Measurements from ENCODE around the gene TM4SF20.
"Not testable (repeated sequence)": the region's sequence is repeated elsewhere in the genome, so short reads cannot be mapped to it uniquely, and the experiment has no call there.

Gene TM4SF20

DNA sequence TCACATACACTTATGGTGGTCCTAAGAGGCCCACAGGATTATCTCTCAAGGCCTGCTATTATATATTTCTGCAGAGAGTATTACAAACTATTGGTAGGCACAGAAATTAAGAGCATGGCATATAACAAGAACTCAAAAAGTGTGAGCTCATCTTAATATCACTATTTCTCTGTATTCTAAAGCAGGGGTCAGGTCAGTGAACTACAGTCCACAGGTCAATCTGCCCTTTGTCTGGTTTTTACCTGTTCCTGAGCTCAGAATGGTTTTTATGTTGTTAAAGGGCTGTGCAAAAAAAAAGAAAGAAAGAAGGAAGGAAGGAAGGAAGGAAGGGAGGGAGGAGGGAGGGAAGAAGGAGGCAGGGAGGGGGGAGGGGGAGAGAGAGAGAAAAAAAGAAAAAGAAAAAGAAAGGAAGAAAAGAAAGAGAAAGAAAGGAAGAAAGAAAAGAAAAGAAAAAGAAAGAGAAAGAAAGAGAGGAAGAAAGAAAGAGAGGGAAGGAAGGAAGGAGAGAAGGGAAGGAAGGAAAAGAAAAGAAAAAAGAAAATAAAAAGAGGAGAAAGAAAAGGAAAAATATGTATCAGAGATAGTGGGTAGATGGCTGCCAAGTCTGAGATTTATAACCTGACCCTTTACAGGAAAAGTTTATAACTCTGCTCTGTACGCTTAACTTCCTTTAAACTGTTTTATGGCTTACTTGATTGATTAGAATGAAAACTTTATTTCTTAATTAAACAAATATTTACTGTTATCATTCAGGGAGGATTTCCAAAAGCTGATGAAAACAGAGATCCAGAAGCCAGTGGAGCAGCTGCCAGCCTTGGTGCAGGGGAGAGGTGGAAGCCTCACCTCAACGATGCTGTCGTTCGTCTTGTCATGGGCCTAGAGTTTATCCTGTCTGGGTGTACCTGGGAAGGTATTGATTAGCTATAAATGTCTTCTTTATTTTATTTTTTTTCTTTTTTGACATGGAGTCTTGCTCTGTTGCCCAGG is 19.9 kb upstream of the TM4SF20 start:
- no peak for DNase-seq

DNA sequence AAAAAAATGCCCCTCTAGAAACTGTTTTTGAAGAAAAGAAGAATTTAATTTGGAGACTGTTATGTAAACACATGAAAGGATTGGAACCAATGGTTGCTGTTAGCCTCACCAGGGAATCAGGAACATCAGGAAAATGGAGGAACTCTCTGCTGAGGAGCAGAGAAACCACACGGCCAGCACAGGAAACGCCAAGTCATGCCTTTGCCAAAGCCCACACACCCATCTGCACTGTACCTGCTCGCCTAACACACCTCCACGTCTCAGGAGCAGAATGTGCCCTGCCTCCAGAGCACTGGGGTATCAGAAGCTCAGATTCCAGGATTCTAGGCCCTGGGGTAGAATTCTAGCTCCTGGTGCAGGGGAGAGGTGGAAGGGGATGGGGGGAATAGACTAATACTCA is 18.5 kb upstream of the TM4SF20 start:
- DNase-seq = no peak

DNA sequence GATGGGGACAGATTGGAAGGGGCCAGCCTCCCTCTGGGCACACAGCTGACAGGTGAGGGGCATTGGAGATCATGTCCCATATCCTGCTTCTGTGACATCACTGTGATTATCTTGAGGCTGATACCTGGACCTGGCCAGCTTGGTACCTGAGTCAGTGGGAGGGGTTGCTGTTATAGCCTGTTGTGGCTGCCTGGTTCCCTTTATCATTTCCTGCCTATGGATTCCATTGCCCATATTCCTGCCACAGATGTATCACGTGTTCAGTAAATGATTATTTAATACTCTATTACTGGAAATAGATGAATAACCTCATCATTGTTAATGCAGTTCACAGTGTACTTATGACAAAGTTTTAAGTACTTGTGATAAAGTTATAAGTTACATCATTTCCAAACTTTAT is 16.4 kb upstream of the TM4SF20 start:
- no peak for DNase-seq

DNA sequence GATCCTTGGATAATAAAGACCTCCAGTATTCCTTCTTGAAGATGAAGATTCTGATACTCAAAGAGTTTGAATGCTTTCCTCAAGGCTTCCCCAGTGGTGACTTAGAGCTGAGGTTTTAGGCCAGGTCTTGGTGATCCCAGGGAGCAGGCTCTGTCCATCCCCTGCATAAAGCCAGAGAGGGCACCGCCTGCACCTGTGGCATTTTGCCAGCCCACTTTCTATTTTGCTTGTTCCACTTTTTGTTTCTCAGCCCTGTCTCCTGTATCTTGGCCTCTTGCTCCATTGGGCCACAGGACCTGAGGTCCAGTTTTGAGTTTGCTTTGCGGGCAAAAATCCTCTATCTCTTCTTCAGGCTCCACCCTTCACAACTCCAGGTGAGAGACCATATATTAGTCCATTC is 15.3 kb upstream of the TM4SF20 start:
- no peak for DNase-seq

DNA sequence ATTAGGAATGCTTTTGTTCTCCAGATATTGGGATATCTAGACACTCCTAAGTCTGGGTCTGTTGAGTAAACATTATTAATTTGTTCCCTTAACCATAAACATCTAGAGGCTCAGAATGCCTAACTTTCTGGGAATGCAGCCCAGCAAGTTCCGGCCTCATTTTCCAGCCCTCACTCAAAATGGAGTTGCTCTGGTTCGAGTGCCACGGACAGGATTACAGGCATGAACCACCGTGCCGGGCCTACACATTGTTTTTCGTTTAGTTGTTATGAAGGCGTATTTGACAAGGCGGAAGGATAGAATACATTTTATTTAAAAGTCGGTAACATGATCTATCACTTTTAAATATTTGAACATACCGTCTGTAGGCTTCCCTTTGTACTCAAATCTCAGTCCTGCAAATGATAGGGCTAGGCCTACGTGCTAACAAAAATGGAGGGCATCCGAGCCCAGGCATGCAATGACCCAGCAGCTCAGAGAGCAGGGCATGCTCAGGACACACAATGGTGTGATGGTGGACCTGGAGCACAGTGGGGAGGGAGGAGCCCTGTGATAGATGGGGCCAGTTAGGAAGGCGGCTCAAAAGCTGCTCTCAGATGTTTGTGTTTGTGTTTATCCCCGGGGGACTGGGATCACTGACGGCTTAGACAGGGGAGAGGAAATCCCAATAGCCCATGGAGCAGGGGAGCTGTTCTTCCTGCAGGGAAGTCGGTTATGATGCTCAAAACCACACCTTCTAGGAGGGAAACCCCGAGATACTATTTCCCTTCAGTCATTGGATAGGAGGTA is 11.6 kb upstream of the TM4SF20 start:
- DNase-seq = no peak

DNA sequence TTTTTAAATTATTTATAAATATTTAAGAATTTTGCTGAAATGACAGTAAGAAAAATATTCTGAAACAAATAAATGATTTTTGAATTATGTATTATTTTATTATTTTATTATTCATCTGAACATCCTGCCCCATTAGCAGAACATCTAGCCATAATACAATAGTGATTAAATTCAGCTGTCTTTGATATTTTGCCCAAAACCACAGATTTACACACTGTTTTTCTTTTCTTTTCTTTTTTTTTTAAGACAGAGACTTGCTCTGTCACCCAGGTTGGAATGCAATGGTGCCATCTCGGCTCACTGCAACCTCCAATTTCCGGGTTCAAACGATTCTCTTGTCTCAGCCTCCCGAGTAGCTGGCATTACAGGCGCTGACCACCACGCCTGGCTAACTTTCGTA is 10.6 kb upstream of the TM4SF20 start:
- DNase-seq = no peak

DNA sequence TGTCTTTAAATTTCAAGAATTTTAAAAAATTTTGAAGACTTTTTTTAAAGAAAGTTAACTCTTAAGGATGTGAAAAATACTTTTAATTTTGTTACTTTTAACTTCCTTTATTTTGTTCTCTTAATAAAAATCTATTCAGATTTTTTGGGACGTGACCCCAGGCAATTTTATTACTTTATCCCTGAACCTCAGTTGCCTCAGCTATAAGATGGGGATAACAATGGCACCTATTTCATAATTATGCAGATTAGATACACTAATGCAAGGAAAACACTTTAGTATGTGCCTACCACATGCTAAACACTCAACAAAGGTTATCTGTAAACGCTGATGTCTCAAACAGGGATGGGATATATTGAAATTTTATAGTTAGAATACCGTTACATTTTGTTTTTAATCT is 10.1 kb upstream of the TM4SF20 start:
- DNase-seq = no peak

DNA sequence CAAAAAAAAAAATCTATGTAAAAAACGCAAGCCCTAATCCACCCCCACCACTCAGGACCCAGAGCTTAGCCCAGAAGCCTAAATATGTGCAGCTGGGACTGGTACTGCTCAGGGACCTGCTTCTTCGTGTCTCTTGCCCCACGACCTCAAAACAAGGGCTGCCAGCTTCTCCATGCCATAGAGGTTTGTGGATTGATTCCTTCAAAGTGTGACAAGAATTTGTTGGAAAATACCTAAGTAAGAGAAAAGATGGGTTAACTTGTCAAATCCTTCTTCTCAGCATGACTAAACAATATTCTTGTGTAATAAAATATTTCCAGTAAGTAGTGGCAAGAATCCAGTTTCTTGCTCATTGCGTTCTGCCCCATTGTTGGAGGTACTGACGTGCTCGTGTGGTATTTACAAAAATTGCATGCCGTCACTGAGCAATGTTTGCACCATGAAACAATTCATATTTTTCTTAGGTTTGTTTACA is 9.5 kb upstream of the TM4SF20 start:
- no peak for DNase-seq

DNA sequence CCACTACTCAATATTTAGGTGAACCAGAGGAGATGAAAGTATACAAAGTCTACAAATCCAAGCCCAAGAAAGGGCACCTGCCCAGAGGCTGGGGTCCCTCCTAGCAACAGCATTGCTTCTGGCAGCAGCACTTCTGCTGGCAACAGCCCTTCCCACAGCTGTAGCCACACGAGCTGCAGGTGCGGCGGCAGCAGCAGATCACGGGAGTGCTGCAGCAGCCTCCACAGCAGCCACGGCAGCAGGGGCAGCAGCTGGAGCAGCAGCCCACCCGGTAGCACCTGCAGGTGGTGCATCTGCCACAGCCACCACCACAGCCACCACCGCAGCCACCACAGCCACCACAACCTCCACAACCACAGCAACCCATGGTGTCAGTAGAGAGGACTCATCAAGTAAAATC is 8.5 kb upstream of the TM4SF20 start, which contains the start of gene SCYGR1:
TSS of gene SCYGR1 (minus strand) at position 367 of the 400 bp plus-strand sequence. CDS start at position 367, 0 bp downstream.
- DNase-seq = not testable (repeated sequence)

DNA sequence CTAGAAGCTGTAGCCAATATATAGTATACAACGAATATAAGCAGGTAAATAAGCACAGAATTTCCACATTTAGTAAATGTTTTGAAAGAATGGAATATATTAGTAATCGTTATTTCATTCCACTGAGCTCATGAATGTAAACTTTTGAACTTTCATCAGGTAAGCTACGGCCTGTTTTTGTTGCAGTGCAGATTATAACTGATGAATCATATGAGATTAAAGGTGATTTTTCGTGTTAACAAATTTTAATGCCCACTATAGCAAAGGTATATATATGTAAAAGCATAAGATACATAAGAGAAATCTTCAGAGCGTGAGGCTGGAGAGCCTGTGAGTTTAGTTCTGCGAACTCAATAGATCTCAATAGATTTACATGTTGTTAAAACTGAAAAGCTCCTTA is 7.5 kb upstream of the TM4SF20 start:
- no peak for DNase-seq

DNA sequence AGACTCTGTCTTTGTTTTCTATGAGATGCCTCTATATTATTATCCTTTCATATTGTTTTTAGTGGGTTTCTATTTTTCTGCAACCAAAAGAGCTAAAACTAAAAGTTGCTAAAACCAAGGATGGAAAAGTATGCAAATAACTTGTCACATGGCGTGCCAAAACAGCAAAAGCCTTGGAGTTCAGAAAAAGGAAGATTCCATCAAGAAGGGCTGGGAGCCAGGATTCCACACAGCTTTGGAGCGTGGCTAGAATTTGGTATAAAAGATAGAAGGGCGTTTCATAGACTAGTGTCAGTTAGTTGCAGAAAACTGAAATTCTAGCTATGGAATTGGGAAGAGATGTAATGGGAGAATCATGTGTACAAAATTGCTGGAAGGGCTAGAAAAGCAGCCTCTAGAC is 4.6 kb upstream of the TM4SF20 start:
- DNase-seq = no peak

DNA sequence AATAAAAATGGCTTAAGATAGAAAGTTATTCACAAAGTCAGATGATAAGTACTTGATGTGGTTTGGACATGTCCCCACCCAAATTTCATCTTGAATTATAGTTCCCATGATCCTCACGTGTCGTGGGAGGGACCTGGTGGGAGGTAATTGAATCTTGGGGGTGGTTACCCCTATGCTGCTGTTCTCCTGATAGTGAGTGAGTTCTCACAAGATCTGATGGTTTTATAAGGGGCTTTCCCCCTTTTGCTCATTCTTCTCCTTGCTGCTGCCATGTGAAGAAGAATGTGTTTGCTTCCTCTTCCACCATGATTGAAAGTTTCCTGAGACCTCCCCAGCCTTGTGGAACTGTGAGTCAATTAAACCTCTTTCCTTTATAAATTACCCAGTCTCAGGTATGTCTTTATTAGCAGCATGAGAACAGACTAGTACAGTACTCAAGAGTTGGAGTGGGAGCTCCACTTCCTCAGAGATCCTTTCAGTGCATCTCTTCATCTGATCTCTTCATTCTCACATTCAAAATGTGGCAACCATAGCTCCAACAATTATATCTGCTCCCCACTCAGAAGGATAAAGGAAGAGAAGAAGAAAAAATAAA is 3.2 kb upstream of the TM4SF20 start:
- DNase-seq = not testable (repeated sequence)

DNA sequence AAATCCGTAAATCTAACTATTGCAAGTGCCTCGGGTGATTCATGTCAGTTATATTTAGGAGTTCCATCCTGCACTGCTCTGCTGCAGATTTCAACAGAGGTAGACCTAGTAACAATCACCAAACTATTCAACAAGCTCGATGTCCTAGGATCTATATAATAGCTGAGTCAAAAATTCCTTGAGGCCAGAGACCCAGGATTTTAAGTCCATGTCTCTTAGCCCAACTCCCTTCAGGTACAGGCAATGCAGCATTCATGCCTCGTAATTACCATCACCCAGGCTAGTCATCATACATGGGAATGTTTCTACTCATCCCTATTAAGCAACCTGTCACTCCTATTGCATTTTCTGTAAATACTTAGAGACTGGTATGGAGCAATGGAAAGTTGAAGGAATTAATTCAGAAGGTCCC is 729 bp downstream of the TM4SF20 start:
- DNase-seq = no peak

DNA sequence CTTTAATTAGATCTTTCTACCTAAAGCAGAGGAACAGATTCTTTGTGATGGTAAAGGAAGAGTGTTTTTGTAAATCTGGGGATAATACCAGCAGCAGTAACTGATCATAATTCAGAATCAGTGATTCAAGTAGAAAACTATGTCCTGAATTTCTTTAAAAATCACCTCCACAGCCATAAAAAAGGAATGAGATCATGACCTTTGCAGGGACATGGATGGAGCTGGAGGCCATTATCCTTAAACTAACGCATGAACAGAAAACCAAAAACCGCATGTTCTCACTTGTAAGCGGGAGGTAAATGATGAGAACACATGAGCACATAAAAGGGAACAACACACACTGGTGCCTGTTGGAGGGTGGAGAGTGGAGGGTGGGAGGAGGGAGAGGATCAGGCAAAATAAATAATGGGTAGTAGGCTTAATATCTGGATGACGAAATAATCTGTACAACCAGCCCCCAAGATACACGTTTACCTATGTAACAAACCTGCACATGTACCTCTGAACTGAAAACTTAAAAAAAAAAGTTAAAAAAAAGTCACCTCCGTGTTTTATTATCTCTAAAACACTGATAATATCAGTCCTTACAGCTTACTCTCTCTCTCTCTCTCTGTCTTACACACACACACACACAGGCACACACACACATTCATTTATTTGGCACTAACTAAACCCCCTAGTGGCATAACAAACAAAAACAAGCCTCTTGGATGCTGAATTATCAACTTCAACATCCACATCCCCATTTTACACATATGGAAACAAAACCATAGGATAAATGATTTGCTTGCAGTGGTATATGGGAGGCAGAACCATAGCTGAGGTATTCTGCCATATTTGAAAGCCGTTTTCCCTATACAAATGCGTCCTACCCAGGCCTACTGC is 1.4 kb downstream of the TM4SF20 start:
- no peak for DNase-seq

DNA sequence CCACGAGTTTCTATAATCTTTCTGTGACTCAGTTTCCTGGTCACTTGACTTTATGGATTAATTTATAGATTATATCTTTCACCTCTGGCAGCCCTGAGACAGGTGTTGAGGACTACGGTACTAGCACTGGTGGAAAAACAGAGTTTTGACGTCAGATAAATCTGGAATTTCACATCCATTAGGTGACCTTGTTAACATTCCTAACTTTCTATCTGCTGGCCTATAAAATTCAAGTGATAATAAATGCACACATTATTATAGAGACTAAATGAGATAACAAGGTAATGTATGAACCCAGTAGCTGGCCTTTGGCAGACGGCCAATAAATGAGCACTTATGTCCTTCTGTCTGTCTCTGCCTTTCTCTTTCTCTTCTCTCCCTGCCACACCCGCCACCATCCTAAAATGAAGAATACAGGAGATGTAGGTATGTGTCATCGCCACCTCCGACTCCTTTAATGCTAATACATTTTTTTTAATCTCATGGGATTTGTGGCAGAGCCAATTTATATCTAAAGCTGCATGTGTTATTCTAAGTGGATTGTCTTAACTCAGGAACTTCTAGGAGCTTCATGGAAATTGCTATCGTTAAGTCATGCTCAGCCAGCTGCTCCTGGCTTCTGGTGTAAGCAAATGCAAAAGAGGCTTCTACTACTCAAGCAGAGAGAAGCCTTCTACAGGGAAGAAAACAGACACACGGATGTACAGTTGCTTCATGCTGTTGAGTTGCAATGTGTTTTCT is 2.3 kb downstream of the TM4SF20 start:
- DNase-seq = peak in 1 of 2 donors; percentile 49

DNA sequence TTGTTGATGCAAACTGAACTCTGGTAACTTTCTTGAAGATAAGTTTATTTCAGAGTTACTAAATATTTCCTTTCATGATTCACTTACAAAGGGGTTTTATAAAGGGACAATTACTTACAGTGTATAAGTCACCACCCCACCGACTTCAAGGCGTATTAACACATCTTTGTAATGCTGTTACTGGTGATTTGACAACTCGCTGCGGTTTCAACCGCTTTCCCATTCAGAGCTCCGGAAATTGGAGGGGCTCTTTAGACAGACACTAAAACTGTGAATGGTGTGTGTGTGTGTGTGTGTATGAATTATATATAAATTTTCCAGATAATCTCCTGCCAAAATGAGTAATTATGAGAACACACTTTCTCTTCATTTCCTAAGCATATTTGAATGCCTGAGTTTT is 4.9 kb downstream of the TM4SF20 start:
- DNase-seq = no peak

DNA sequence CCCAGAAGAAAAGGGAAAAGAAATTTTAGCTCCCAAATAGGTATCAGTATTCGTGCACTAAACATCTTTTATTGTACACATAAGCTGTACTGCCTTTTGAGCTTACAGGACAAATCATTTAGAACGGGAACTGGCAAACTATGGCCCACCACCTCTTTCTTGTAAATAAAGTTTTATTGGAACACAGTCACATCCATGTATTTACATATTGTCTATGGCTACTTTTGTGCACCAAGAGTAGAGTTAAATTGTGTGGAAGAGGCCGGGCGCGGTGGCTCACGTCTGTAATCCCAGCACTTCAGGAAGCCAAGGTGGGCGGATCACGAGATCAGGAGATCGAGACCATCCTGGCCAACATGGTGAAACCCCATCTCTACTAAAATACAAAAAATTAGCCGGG is 5.7 kb downstream of the TM4SF20 start:
- no peak for DNase-seq

DNA sequence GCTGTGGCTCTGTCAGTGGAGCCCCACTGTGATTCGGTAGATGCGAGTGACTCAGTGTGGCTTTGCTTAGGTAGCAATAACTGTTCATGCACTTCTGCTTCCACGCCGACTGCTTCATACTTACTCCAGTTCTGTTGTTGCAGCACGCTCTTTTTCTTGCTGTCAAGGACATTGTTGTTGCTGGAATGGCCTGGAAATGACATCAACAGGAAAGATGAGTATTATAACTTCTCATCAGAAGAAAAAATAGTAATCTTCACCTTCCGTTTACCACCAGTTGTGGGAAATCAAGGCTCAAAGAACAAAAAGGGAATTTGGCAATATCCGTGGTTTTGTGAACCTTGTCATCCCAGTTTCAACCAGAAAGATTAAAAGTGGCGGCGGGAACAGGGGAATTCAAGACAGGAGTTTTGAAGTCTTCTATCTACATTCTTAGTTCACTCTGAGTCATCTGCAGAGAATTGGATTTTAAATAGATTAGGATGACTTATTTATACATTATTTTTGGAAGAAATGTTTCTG is 8.3 kb downstream of the TM4SF20 start:
- no peak for DNase-seq

DNA sequence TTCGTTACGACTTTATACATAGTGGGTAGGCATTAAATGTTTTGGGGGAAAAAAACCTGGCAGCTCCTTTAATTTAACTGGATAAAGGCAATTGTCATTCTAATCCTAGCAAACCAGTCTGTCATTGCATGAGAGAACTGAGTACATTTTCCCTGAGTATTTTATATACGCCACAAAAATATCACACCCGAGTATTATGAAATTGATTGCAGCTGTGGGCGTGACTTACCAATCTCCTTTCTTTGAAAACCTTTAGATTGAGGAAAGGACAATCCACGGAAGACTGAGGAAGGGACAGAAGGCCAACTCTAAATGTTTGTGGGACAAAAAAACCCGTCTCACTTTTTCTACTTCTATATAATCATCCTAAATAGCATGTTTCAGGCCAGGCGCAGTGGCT is 9.0 kb downstream of the TM4SF20 start:
- no peak for DNase-seq

DNA sequence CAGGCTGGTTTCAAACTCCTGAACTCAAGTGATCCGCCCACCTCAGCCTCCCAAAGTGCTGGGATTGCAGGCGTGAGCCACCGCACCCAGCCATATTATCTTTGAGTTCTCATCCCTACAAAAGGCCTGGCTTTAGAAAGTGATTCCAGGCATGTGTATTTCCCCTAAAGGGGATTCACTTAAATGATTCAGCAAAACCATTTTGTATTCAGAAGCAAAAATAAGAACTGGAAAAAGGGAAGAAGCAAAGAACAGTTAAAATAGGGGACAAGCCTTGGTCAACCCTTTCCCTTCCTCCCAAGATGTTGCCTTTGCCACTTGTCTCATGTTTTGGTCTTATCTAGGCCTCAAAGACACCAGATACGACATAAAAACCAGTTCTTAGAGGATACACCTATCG is 10.5 kb downstream of the TM4SF20 start:
- no peak for DNase-seq

DNA sequence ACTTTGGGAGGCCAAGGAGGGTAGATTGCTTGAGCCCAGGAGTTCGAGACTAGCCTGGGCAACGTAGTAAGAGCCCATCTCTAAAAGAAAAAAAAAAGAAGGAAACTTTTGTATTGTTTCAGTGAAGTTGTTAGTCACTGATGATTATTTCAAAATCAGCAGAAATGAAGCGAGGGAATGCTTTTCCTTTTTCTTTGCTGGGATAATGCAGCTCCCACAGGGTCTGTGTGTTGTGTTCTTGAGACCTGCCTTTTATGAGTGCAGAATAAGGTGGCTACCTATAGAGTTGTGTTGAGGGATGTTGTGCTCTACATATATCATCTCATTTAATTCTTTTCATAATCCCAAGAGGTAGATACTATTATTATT is 11.7 kb downstream of the TM4SF20 start:
- no peak for DNase-seq
